OCI-LY1 (cell line): ENCODE results near the gene TICRR.

Experiments used
- H2AFZ ChIP-seq: fragments of 200-600 bp; sonication (generic), shearing (Covaris generic); 2 replicates; pipeline ENCODE4 v1.6.0; 2014; ENCODE audit warnings: antibody characterized with exemption, mild to moderate bottlenecking, low read length
- H3F3A ChIP-seq: fragments of 200-600 bp; sonication (generic), shearing (Covaris generic); 2 replicates; pipeline ENCODE4 v1.6.0; 2014; ENCODE audit warnings: mild to moderate bottlenecking, antibody characterized with exemption, low read length, moderate library complexity; ENCODE audit not compliant: insufficient read depth
- H3K27ac ChIP-seq: fragments of 200-600 bp; sonication (generic); 2 replicates; pipeline ENCODE4 v1.5.1; 2014; ENCODE audit warnings: low read length, mixed run types, mild to moderate bottlenecking, low read depth; ENCODE audit not compliant: poor library complexity, severe bottlenecking
- H3K27me3 ChIP-seq: fragments of 200-600 bp; sonication (generic); 2 replicates; pipeline ENCODE4 v1.6.0; 2014; ENCODE audit warnings: antibody characterized with exemption, mild to moderate bottlenecking, low read length, moderate library complexity; ENCODE audit not compliant: insufficient read depth
- H3K36me3 ChIP-seq: fragments of 200-600 bp; sonication (generic); 2 replicates; pipeline ENCODE4 v1.6.1; 2014; ENCODE audit warnings: mild to moderate bottlenecking, antibody characterized with exemption, low read length, moderate library complexity, mixed read lengths; ENCODE audit not compliant: insufficient read depth
- H3K4me1 ChIP-seq: fragments of 200-600 bp; sonication (generic); 2 replicates; pipeline ENCODE4 v1.5.1; 2014; ENCODE audit warnings: mild to moderate bottlenecking, low read length, moderate library complexity; ENCODE audit not compliant: insufficient read depth, severe bottlenecking
- H3K4me2 ChIP-seq: fragments of 200-600 bp; sonication (generic), shearing (Covaris generic); 2 replicates; pipeline ENCODE4 v1.6.1; 2014; ENCODE audit warnings: low read length
- H3K4me3 ChIP-seq: fragments of 200-600 bp; sonication (generic); 2 replicates; pipeline ENCODE4 v1.5.1; 2014; ENCODE audit warnings: low read length, low read depth, mild to moderate bottlenecking, mixed read lengths; ENCODE audit not compliant: poor library complexity, severe bottlenecking
- H3K79me2 ChIP-seq: fragments of 200-600 bp; shearing (Covaris generic); 2 replicates; pipeline ENCODE4 v1.6.1; 2016; ENCODE audit warnings: mixed run types, low read length, mixed read lengths; ENCODE audit not compliant: insufficient read depth
- H3K9ac ChIP-seq: fragments of 200-600 bp; sonication (generic), shearing (Covaris generic); 2 replicates; pipeline ENCODE4 v1.6.1; 2014; ENCODE audit warnings: mild to moderate bottlenecking, low read length, mixed read lengths
- H3K9me2 ChIP-seq: fragments of 200-600 bp; sonication (generic), shearing (Covaris generic); 2 replicates; pipeline ENCODE4 v1.6.1; 2014; ENCODE audit warnings: low read depth, mild to moderate bottlenecking, low read length, mixed read lengths
- H3K9me3 ChIP-seq: fragments of 200-600 bp; shearing (Covaris generic); 2 replicates; pipeline ENCODE4 v1.6.1; 2014; ENCODE audit warnings: low read length, mixed read lengths
- H4K20me1 ChIP-seq: fragments of 200-600 bp; sonication (generic), shearing (Covaris generic); 2 replicates; pipeline ENCODE4 v1.6.0; 2016; ENCODE audit warnings: mild to moderate bottlenecking, low read length; ENCODE audit not compliant: insufficient read depth
- EZH2 ChIP-seq: fragments of 200-600 bp; sonication (generic), shearing (Covaris generic); IDR thresholded peaks from 2 replicates; pipeline ENCODE4 v1.8.0; 2017; ENCODE audit warnings: borderline replicate concordance, mixed run types, mild to moderate bottlenecking, antibody characterized with exemption, low read length, moderate library complexity, mixed read lengths
- TF ChIP-seq, protein P1 (sequence below): fragments of 200-600 bp; sonication (generic), shearing (Covaris generic); IDR thresholded peaks from 2 replicates; pipeline ENCODE4 v1.5.1; 2017; ENCODE audit warnings: mild to moderate bottlenecking, antibody characterized with exemption, low read length, moderate library complexity, mixed read lengths

The TICRR gene

DNA sequence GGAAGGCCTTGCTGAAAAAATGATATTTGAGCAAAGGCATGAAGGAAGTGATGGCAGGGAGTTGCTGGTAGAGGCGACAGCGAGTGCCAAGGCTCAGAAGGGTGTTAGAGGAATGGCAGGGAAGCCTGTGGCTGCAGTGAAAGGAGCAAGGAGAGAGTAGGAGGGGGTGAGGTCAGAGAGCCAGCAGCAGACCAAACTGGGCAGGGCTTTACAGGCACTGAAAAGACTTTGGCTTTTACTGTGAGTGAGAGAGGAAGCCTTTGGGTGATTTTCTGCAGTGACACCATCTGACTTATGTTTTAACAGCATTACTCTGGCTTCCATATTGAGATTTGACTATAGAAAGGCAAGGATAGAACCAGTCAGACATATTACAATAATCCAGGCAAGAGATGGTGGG is 11.4 kb downstream of the TICRR start:
- H3K79me2 ChIP-seq, result no peaks in the 10 kb centered on the region
- H3K9me2 ChIP-seq, result no peaks in the 10 kb centered on the region
- no peak overlapping the region for H3K4me3 ChIP-seq
- no peak for TF ChIP-seq EZH2
- no peaks in the 10 kb centered on the region for H4K20me1 ChIP-seq
- no peaks in the 10 kb centered on the region for H3K4me1 ChIP-seq
- peaks cover 91% of the 10 kb centered on the region for H3K36me3 ChIP-seq
- H2AFZ ChIP-seq, result no peak overlapping the region
- no peaks in the 10 kb centered on the region for H3K27me3 ChIP-seq
- H3K9ac ChIP-seq, result no peak overlapping the region
- no peaks in the 10 kb centered on the region for H3K9me3 ChIP-seq
- no peak overlapping the region for H3K4me2 ChIP-seq
- H3F3A ChIP-seq, result no peaks in the 10 kb centered on the region
- no peak overlapping the region for H3K27ac ChIP-seq

DNA sequence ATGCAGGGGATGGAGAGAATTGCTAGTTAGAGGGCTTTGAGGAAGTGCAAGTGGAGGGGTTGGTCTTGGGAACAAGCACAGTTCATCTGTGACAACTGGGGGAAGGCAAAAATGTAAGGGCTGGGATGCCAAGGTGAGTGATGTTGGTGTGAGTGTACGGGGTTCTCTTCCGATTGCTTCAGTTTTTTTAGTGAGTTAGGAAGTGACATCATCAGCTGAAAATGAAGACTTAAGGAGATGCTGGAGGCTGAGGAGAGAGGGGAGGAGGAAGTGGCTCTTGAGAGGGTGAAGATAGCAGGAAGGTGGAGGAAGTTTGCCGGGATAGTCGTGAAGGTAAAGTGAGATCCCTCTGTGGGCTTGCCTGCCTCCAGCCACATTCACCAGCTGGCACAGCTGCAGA is 12.7 kb downstream of the TICRR start:
- Histone ChIP-seq H3K9me3 (no peaks in the 10 kb centered on the region), H3K4me1 (no peaks in the 10 kb centered on the region), H3K27ac (no peak overlapping the region), H3F3A (no peaks in the 10 kb centered on the region), H3K9me2 (no peaks in the 10 kb centered on the region), H3K4me3 (no peak overlapping the region), H2AFZ (no peak overlapping the region), H3K4me2 (no peak overlapping the region), H3K27me3 (no peaks in the 10 kb centered on the region), H3K9ac (no peak overlapping the region), H4K20me1 (no peaks in the 10 kb centered on the region), H3K79me2 (no peaks in the 10 kb centered on the region), H3K36me3 (peaks cover 92% of the 10 kb centered on the region)
- TF ChIP-seq EZH2, result no peak
- TF ChIP-seq, protein P1, sequence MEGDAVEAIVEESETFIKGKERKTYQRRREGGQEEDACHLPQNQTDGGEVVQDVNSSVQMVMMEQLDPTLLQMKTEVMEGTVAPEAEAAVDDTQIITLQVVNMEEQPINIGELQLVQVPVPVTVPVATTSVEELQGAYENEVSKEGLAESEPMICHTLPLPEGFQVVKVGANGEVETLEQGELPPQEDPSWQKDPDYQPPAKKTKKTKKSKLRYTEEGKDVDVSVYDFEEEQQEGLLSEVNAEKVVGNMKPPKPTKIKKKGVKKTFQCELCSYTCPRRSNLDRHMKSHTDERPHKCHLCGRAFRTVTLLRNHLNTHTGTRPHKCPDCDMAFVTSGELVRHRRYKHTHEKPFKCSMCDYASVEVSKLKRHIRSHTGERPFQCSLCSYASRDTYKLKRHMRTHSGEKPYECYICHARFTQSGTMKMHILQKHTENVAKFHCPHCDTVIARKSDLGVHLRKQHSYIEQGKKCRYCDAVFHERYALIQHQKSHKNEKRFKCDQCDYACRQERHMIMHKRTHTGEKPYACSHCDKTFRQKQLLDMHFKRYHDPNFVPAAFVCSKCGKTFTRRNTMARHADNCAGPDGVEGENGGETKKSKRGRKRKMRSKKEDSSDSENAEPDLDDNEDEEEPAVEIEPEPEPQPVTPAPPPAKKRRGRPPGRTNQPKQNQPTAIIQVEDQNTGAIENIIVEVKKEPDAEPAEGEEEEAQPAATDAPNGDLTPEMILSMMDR, result no peak

DNA sequence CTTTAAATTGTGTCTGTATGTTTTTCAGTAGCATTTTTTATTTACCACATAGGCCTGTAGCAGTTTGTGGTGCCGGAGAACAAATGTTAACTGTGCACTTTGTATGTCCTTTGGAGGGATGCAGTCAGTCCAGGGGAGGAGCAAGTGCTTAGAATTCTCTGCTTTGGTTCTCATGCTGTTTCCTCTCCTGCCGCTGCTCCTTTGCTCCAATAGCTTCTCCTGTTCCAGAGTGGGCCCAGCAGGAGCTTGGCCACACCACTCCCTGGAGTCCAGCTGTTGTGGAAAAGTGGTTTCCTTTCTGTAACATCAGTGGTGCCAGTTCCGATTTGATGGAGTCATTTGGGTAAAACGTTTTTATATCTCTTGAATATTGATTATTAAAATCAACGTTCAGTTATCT is 16.6 kb downstream of the TICRR start:
- Histone ChIP-seq H2AFZ (no peak overlapping the region), H3F3A (no peaks in the 10 kb centered on the region), H3K9ac (no peak overlapping the region), H3K27ac (no peak overlapping the region), H3K79me2 (no peaks in the 10 kb centered on the region), H3K4me3 (no peak overlapping the region), H3K27me3 (no peaks in the 10 kb centered on the region), H3K4me2 (no peak overlapping the region), H3K9me2 (no peaks in the 10 kb centered on the region), H3K9me3 (no peaks in the 10 kb centered on the region), H3K36me3 (peaks cover 88% of the 10 kb centered on the region), H4K20me1 (no peaks in the 10 kb centered on the region), H3K4me1 (no peaks in the 10 kb centered on the region)
- TF ChIP-seq EZH2, result no peak
- TF ChIP-seq, protein P1, result no peak

DNA sequence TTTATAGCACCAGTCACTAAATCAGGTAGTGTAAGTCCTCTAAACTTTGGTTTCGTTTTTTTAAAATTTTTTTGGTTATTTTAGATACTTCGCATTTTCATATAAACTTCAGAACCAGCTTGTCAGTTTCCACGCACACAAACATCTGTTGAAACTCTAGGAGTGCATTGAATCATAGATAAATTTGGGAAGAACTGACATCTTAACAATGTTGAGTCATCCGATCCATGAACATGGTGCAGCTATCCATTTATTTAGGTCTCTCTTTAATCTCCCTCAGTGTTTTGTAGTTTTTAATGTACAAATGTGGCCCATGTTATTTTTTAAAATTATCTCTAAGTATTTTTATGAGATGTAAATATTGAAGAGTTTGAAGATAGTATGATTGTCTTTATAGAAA is 17.7 kb downstream of the TICRR start:
- Histone ChIP-seq H3K79me2 (no peaks in the 10 kb centered on the region), H3K9ac (no peak overlapping the region), H4K20me1 (no peaks in the 10 kb centered on the region), H3F3A (no peaks in the 10 kb centered on the region), H3K9me3 (no peaks in the 10 kb centered on the region), H3K4me3 (no peak overlapping the region), H3K4me2 (no peak overlapping the region), H3K4me1 (no peaks in the 10 kb centered on the region), H3K36me3 (peaks cover 88% of the 10 kb centered on the region), H3K27ac (no peak overlapping the region), H2AFZ (no peak overlapping the region), H3K27me3 (no peaks in the 10 kb centered on the region), H3K9me2 (no peaks in the 10 kb centered on the region)
- TF ChIP-seq, protein P1, result no peak
- TF ChIP-seq EZH2, result no peak
